Measurements from ENCODE around the gene ZNF691. TPM values are rescaled to one million over a fixed set of nuclear protein-coding genes. Genes with fewer than 3 reads are reported as not detected.

The ZNF691 gene
- total RNA-seq, 3 donors from 2014 or later (not counting 1 experiment from before 2014, with no cell fraction given) = 2.8 to 5.7 (median 5.2) TPM

DNA sequence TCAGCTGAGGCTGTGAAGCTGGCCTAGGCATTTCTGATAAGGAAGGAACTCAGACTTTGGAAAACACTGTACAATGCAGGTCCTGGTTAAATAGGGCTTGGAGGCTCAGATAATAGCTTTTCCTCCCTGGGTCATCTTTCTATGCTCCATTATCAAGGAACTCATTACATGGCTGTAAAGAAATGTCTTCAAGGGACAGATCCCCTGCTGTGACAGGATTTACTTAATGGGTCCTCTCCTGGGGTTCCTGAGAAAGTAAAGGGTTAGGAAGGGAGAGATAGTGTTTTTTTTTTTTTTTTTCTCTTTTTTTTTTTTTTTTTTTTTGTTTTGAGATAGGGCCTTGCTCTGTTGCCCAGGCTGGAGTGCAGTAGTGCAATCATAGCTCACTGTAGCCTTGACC, 15.1 kb upstream of the ZNF691 start:
- Mint-ChIP-seq H3K27ac (no peak overlapping the region), H3K27me3 (ENCODE audit: low read depth in 2 of 2) (no peaks in the 10 kb centered on the region), H3K9me3 (no peaks in the 10 kb centered on the region), H3K4me1 (no peaks in the 10 kb centered on the region), H3K4me3 (no peak overlapping the region), H3K36me3 (no peaks in the 10 kb centered on the region)
- intact Hi-C loops (cut with micrococcal nuclease) = no loop called here
- TF ChIP-seq, protein P1, sequence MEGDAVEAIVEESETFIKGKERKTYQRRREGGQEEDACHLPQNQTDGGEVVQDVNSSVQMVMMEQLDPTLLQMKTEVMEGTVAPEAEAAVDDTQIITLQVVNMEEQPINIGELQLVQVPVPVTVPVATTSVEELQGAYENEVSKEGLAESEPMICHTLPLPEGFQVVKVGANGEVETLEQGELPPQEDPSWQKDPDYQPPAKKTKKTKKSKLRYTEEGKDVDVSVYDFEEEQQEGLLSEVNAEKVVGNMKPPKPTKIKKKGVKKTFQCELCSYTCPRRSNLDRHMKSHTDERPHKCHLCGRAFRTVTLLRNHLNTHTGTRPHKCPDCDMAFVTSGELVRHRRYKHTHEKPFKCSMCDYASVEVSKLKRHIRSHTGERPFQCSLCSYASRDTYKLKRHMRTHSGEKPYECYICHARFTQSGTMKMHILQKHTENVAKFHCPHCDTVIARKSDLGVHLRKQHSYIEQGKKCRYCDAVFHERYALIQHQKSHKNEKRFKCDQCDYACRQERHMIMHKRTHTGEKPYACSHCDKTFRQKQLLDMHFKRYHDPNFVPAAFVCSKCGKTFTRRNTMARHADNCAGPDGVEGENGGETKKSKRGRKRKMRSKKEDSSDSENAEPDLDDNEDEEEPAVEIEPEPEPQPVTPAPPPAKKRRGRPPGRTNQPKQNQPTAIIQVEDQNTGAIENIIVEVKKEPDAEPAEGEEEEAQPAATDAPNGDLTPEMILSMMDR (IDR thresholded peaks at IDR 0.05) = no peak
- no peaks in the 10 kb centered on the region for H3K27me3 ChIP-seq (ENCODE audit: control insufficient read depth, insufficient read depth, low read length)
- H3K4me1 ChIP-seq (ENCODE audit: control insufficient read depth, insufficient read depth, low read length) = no peaks in the 10 kb centered on the region
- H3K9me3 ChIP-seq (ENCODE audit: control insufficient read depth, insufficient read depth, low read length) = no peaks in the 10 kb centered on the region
- H3K4me3 ChIP-seq (ENCODE audit: low read length) = no peak overlapping the region
- no peak overlapping the region for H3K27ac ChIP-seq (ENCODE audit: low read length)
- DNase-seq = no peak
- ATAC-seq = no peak
- no peaks in the 10 kb centered on the region for H3K36me3 ChIP-seq (ENCODE audit: control insufficient read depth, insufficient read depth, low read length)

DNA sequence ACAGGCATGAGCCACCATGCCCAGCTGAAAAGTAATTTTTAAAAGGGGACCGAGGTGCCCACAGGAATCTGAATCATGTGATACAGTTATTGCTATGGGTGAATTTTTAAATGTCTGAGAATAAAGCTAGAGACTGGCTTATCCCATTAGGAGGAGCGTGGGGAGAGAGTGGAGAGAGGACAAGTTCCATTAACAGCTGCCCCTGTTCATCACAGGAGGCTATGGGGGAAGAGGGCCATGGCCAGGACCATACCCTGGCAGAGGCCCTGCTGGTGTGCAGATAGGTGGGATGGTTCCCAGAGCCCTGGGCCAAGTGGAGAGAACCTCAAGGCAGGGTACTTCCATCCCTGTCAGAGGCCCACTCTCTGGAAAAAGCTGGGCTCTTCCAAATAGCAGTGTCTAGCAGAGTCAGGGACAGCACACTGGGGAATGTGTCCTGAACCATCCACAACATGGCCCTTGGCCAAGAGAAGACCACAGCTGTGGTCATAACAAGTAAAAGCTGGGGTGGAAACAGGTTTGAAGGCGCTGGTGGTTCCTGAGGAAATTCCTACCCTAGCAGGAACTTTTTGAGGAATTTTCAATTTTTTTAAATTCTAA, 13.7 kb upstream of the ZNF691 start:
- intact Hi-C loops (cut with micrococcal nuclease) = no loop called here

DNA sequence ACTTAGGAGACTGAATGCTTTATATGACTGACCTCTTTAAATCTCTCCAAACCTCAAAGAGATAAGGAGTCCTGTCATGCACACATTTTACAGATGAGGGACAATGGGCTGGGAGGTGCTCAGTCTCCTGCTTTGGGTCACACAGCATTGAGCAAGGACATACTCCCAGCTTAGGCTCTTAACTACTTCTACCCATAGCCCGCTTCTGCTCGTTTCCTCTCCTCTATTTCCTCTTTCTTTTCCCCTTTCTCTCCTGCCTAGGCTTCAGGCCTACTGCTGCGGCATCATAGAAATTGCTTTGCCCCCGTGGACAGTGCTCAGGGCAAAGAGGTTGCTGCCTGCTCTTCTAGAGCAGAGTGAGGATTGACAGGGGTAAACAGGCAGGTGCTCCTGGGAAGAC, 12.4 kb upstream of the ZNF691 start:
- H3K4me1 ChIP-seq (ENCODE audit: control insufficient read depth, insufficient read depth, low read length) = no peaks in the 10 kb centered on the region
- H3K4me3 ChIP-seq (ENCODE audit: low read length) = no peak overlapping the region
- no peaks in the 10 kb centered on the region for H3K27me3 ChIP-seq (ENCODE audit: control insufficient read depth, insufficient read depth, low read length)
- Mint-ChIP-seq H3K4me3 (no peak overlapping the region), H3K27ac (no peak overlapping the region), H3K9me3 (no peaks in the 10 kb centered on the region), H3K27me3 (ENCODE audit: low read depth in 2 of 2) (no peaks in the 10 kb centered on the region), H3K4me1 (no peaks in the 10 kb centered on the region), H3K36me3 (no peaks in the 10 kb centered on the region)
- TF ChIP-seq, protein P1 (IDR thresholded peaks at IDR 0.05) = no peak
- H3K9me3 ChIP-seq (ENCODE audit: control insufficient read depth, insufficient read depth, low read length) = no peaks in the 10 kb centered on the region
- no peak overlapping the region for H3K27ac ChIP-seq (ENCODE audit: low read length)
- no peak for DNase-seq
- 82% methylated on average over 4 of the region's 4 CpGs for whole genome bisulfite sequencing (ENCODE audit: insufficient coverage)
- intact Hi-C loops (cut with micrococcal nuclease) = no loop called here
- no peaks in the 10 kb centered on the region for H3K36me3 ChIP-seq (ENCODE audit: control insufficient read depth, insufficient read depth, low read length)
- ATAC-seq = no peak

More for the DNA sequence above, 13.7 kb upstream of the ZNF691 start:
- DNase-seq (no peak), ATAC-seq (no peak)
- H3K4me1 ChIP-seq (ENCODE audit: control insufficient read depth, insufficient read depth, low read length) = no peaks in the 10 kb centered on the region
- no peaks in the 10 kb centered on the region for H3K9me3 ChIP-seq (ENCODE audit: control insufficient read depth, insufficient read depth, low read length)
- no peaks in the 10 kb centered on the region for H3K27me3 ChIP-seq (ENCODE audit: control insufficient read depth, insufficient read depth, low read length)
- H3K27me3 Mint-ChIP-seq (ENCODE audit: low read depth in 2 of 2) = no peaks in the 10 kb centered on the region
- no peaks in the 10 kb centered on the region for H3K36me3 Mint-ChIP-seq
- no peaks in the 10 kb centered on the region for H3K4me1 Mint-ChIP-seq
- H3K27ac Mint-ChIP-seq = no peak overlapping the region
- 94% methylated on average over 2 of the region's 3 CpGs for WGBS (ENCODE audit: insufficient coverage)
- no peak overlapping the region for H3K27ac ChIP-seq (ENCODE audit: low read length)
- TF ChIP-seq, protein P1 (IDR thresholded peaks at IDR 0.05) = no peak
- H3K4me3 Mint-ChIP-seq = no peak overlapping the region
- H3K36me3 ChIP-seq (ENCODE audit: control insufficient read depth, insufficient read depth, low read length) = no peaks in the 10 kb centered on the region
- no peak overlapping the region for H3K4me3 ChIP-seq (ENCODE audit: low read length)
- H3K9me3 Mint-ChIP-seq = no peaks in the 10 kb centered on the region

DNA sequence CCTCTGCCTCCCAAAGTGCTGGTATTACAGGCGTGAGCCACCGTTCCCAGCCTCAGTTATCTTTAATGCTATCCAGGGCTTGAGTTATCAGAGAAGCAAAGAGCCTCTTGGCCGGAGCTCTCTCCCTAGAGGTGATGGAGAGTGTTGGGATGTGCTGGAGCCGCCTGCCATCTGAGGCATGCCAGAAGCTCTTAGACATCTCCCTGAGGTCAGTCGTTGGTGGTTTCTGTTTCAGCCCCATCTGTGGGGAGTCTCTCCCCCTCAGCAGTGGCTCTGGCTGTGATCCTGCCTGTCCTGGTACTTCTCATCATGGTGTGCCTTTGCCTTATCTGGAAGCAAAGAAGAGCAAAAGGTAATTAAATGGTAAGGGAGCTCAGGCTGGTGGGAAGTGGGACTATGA, 11.6 kb upstream of the ZNF691 start:
- Histone ChIP-seq H3K36me3 (ENCODE audit: control insufficient read depth, insufficient read depth, low read length) (no peaks in the 10 kb centered on the region), H3K4me1 (ENCODE audit: control insufficient read depth, insufficient read depth, low read length) (no peaks in the 10 kb centered on the region), H3K27ac (ENCODE audit: low read length) (no peak overlapping the region), H3K9me3 (ENCODE audit: control insufficient read depth, insufficient read depth, low read length) (no peaks in the 10 kb centered on the region), H3K27me3 (ENCODE audit: control insufficient read depth, insufficient read depth, low read length) (no peaks in the 10 kb centered on the region), H3K4me3 (ENCODE audit: low read length) (no peak overlapping the region)
- Mint-ChIP-seq H3K36me3 (no peaks in the 10 kb centered on the region), H3K9me3 (no peaks in the 10 kb centered on the region), H3K27me3 (ENCODE audit: low read depth in 2 of 2) (no peaks in the 10 kb centered on the region), H3K27ac (no peak overlapping the region), H3K4me3 (no peak overlapping the region), H3K4me1 (no peaks in the 10 kb centered on the region)
- TF ChIP-seq, protein P1 (IDR thresholded peaks at IDR 0.05) = no peak
- WGBS (ENCODE audit: insufficient coverage) = 94% methylated on average over 5 of the region's 5 CpGs
- DNase-seq = no peak
- ATAC-seq = no peak
- intact Hi-C loops (cut with micrococcal nuclease) = no loop called here
